ENCODE results near the gene MAP3K5. TPM values are rescaled to one million over a fixed set of nuclear protein-coding genes. Genes with fewer than 3 reads are reported as not detected.

The MAP3K5 gene
- total and polyA plus RNA-seq, 2 of the 8 experiments (the other 6 are each of a cell fraction or from before 2014, with no cell fraction given): 0.63 to 2.6 TPM

GRCh38 chr6:136562211-136562610, 230.1 kb downstream of the MAP3K5 start (continued):
- TF ChIP-seq CHD7 (IDR thresholded peaks at IDR 0.05; ENCODE audit: insufficient replicate concordance, low read length): no peak
- no peak for TF ChIP-seq ASH2L (IDR thresholded peaks at IDR 0.05; ENCODE audit: low read length)
- no peak for TF ChIP-seq SAP30 (IDR thresholded peaks at IDR 0.05; ENCODE audit: insufficient read depth, insufficient replicate concordance, low read length)
- no peak for TF ChIP-seq CREB1 (IDR thresholded peaks at IDR 0.05)
- TF ChIP-seq HDAC6 (IDR thresholded peaks at IDR 0.05; ENCODE audit: low read depth, low read length): no peak

All from H1 (cell line).